GM21528 (cell line): ENCODE results near the gene LSAMP.

Experiments
- ATAC-seq: cut with Tn5 transposase; IDR thresholded peaks from one replicate; pipeline ENCODE4 v1.9.1; 2021; ENCODE audit warnings: mild to moderate bottlenecking, moderate library complexity; ENCODE audit not compliant: unreplicated experiment, low FRiP score

The LSAMP gene

DNA sequence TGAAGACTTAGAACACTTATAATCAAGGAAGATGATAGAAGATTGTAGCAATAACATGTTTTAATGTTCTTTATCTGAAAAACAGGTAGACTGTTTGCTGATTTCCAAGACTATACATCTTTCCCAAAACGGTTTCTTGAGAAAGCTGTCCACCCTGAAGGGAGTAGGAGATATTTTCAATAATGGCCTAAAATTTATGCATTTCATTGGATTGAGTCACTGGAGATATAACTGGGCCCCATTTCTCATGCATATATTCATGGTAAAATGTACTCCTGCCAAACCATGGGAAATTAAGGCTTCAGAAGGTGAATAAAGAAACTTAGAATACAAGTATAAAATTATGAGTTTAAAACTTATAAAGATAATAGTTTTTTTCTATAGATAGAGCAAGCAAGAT lies 143.9 kb downstream of the LSAMP start:
- no peak for ATAC-seq

DNA sequence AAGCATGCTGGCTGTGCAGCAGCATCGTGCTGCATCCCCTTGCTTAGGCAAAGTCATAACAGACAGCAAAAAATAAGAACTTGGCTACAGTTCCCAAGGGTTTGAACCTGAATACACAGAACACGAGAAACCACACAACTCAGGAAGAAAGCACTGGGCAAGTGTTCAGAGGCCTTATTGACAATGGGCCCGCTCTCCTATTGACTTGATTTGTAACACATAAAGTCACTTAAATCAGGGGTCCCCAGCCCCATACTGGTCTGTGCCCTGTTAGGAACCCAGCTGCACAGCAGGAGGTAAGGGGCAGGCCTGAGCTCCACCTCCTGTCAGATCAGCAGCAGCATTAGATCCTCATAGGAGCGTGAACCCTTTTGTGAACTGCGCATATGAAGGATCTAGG lies 145.1 kb downstream of the LSAMP start:
- ATAC-seq: no peak

DNA sequence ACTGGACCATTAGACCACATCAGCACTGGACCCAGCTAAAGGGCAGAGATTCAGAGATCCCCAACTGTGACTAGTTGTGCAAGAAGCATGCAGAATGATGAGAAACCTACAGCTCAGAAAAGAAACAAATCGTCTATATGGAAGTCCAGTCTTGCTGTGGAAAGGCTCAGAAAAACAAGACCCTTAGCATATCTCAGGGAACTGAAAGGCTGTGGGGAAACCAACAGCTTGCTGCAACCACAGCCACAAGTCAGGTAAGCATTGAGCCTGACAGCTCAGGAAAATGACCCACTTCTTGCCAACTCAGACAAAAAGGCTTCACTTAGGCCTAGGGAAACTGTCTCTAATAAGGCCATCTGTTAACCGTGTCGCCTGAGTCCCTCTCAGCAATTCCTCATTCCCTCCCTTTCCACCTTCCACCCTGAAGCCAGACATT lies 145.6 kb downstream of the LSAMP start:
- ATAC-seq: no peak

DNA sequence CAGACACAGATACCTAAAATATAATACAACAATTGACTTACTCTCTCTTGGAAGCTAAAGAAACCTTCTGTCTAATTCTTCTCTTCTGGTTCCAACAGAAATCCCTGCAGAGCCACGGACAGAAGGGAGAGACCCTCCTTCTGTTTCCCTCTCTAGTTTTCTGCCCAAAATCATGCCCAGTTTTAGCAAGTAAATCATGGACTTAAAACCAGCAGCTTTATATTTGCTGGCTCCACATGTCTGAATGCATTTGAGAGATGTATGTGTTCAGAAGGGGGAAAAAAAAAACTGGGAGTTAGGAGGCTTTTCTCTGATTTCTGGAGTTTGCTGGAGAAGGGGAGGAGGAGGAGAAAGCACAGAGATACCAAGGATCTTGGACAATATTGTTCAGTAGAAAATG lies 147.1 kb downstream of the LSAMP start:
- no peak for ATAC-seq

DNA sequence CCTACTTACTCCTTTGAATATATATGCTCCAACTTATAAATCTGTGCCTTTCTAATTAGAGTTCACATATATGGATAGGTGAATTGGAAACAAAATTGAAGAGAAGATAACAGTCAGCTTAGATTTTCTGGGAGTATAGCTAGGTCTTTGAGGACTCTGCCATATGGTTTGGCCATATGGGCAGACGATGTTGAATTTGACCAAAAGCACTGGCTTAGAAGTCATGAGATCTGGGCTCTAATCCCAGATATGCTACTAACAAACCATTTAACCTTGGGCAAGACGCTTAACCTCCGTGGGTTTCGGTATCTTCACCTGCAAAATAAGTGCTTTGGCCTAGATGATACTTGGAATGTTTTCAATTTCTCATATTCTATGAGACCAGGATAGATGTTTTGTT lies 154.1 kb downstream of the LSAMP start:
- ATAC-seq: no peak

DNA sequence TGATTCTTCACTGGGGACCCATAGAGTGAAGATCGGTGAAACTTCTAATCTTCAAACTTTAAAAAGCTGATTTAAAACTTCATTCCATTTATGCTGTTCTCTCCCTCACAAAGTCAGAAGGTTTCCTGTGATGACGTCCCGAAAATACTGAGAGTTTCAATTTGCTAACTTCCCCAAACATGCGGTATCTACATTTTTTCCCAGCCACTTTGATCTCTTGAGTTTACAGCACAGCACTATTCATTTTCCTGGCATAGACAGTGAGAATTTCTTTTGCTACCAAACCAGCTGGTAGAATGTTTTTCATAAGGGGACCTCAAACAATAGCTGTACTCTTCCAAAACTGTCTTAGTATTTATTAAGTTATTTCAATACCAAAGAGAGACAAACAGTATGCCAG lies 156.8 kb downstream of the LSAMP start:
- no peak for ATAC-seq

DNA sequence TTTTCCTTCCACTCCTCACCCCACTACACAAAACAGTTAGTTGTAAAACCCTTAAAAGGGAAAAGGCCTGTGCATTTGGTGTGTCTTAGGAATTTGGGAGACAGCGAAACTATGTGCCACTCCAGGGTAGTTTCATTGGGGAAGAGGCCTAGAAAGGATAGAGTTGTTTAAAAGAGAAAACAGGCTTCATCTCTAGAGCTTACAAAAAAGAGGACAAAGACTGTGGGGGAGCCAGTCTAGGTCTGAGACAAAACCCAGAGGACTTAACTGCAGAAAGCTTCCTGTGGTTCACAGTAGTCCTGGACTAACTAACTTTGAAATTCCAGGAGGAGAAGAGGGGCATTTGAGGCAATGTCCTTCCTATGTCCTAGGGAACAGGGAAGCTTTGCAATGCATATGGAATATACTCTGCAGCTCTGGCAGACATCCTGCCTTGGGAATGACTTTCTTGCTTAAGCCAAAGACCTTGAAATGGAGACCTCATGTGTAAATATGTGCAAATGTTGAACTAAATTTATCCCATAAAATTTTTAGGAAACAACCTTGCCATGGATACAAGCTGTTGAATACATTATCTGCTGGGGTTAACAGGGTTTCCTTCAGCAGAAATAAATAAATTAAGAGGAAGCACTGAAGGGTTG lies 159.4 kb downstream of the LSAMP start:
- ATAC-seq: no peak

DNA sequence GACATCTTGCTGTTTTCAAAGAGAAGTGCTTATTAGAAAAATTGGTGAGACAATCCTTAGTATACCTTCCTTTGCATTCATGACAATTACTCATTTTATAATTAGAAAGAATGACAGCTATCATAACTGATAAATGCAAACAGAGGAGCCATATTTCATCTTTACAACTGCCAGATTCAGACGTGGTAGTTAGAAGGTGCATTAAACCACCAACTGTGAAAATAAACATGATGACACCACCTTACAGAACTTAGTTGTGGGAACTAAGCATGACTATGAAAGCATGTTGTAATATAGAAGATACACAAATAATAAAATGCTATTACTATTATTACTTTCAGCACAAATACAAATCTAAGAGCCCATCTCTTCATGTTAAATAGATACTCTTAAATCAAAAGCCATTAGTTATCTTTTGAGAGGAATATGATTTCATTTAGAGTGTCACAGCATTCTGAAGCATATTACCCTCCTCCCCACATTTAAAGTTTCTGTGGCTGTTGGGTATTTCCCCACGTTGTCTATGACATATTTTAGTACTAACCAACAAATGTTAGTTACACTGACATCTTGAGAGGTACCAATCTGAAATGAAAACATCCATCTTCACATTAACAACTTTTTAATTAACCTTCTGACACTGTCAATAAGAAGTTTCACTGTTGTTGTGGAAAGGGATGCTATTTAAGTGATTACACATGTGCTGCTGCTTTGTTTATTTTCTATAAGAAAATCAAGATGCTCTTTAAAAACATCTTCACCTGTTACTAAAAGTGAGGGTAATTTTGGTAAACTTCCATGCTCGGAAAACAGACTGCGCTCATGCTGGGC lies 163.8 kb downstream of the LSAMP start:
- no peak for ATAC-seq

DNA sequence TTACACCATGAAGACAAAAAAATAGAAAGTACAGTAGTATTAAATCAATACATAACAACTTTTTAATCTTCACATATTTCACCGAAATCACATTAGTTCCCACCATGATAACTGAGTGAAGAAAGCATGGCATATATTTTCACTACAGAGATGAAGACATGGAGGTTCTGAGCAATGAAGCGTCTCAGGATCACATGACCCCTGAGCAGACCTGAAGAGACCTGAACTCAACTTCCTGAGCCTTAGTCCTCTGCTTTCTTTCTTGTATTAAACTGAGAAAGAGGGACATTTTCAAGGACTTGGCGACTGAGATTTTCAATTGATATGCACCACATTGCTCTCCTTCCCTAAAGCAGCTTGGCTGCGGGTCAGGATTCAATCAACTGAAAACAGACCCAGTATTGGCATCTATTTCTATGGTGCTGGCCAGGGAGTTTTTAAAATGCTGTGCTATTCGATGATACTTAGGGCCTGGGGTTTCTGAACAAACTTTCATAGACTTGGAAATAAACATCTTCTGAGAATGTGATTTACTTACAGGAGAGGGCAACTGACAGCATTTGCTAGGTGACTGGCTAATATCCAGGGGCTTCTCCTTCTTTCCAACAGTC lies 165.1 kb downstream of the LSAMP start:
- no peak for ATAC-seq

DNA sequence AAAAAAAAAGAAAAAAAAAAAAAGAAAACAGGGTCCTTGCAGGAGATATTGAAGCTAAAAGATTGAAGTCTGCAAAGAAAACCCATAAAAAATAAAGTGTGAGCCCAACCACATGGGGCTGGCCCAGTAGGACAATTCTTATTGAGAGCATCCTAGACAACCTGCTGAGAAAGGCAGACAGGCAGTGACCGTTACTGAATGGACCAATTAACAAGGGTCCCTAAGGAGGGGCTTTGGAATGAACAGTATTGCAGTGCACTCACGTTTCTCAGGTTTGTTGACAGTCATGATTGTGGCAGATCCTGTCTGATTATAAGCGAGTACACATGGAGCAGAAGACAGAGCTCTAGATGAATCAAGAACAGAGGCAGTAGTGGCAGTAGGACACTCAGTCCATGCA lies 168.6 kb downstream of the LSAMP start:
- no peak for ATAC-seq

DNA sequence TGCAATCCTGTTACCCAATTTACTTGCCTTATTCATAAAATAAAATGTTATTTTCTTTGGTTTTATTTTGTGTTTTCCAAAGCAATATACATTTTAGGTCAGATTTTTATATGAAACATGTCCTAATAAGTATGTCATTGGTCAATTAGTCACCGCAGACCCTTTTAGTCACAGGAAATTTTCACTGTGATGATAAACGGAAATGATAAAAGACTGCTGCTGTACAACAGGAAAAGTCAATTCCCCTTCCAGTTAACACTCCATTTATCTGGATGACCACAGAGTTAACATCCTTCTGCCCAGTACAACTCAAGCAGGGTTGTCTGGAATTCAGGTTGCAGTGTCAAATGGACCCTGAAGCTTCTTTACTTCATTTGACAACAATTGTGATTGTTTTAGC lies 175.2 kb downstream of the LSAMP start:
- ATAC-seq: no peak

DNA sequence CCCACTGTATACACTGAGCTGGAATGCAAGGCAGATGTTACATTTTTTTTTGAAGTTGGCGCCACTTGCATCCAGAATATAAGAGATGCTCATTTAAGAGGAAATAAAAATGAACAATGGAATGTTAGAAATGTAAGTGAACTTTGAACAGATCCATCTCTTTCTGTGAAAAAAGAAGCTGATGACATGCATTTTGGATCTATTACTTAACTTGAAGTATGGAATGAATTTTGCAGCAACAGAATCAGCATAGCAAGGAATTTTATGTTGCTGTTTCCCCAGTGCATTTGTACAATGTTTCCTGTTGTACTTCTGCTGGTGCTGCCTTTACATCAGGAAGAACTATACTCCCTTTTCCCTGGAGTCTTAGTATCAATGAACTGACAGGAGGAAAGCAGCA lies 178.2 kb downstream of the LSAMP start:
- ATAC-seq: no peak

DNA sequence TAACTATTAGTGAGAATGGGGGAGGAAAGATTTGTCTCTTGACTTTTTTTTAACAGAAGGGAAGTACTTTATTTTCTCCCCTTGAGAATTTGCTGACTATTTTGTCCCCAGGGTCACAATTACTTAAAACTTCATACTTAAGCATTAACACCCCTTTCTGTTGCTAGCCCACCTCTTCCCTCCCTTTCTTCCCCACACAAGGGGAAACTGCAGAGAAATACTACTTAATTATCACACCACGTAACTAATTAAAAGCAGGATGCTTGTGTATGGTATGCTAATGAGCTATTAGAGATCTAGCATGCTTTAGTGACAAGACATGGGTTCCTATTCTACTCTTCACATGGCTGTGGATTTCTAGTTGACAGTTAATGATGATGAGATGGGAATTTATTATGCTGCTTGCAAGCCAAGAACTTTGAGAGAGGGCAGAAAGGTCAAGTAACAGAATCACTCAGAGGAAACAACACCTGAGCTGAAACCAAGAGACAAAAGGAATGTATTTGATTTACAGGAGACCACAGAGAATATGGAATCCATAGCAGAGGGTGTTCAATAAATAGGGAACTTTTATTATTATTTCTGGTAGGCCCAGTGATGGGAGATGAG lies 179.2 kb downstream of the LSAMP start:
- no peak for ATAC-seq

DNA sequence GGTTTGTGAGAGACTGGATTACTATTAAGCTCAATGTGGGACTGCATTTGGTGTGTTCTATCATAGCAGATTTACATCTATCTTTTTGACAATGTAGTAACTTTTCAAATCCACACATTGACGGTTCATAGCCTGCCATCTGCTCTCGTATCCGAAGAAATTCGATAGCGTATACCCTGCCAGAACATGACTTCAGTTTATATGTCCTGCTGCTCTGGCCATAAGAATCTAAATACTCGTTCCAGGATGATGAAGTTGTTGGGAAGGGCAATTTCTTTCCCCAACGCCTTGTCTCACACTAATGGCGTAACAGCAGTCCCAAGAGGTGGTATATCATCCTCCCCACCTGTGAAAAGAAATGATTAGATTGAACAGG lies 180.0 kb downstream of the LSAMP start:
- no peak for ATAC-seq

DNA sequence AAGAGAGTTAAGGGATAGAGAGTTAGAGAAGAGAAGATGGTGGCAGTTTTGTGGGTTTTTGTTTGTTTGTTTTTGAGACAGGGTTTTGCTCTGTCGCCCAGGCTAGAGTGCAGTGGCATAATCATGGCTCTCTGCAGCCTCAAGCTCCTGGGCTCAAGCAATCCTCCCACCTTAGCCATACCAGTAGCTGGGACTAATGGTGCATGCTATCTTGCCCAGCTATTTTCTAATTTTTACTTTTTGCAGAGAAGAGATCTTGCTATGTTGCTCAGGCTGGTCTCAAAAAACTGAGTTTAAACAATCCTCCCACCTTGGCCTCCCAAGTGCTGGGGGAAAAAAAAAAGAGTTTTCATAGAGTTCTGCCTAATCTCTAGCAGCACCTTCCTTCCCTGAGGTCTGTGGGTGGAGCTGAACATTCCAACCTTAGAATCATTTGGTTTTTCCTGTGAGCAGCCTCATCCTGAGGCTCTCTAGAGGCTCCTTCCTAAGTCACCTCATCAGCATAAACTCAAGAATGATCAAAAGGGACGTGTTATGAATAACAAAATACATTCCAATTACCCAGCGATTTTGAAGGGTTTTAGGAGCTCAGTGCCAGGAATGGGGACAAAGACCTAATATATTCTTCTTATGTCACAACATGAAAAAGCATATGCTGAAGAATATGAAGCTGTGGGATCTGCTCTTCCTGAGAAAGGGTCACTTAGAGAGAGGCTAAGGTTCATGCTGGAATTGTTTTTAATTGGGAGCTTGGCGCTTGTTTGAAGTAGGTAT lies 180.6 kb downstream of the LSAMP start:
- no peak for ATAC-seq

DNA sequence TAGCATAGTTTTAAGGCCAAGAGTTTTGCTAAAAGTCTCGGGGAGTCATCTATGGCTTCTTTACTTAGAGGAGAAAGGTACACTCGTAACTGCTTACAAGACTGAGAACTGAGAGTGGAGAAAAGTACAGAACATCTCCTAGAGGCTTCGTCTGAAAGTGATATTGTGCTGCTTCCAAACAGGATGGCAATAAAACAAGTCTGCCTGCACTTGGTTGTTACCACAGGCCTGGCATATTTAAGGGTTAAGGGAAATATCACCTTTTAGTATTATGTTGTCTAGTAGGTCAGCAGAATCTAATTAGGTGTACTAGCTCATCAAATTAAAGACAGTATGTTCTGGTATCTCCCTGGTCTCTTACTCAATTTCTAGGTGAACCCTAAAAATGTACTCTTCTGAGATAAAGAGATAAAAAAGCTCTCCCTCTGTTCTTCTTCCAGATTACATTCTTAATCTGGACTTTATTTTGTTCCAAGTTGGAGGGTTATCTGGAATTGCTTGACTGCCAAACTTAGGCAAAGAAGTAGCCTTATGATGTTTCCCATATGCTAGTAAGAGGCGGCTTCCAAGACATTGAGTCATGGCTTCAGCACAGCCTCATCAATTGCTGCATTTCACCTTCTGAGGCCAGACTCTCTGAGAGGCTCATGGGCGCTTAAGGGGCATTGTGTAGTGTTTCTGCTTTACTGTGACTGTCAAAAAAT lies 181.3 kb downstream of the LSAMP start:
- no peak for ATAC-seq

DNA sequence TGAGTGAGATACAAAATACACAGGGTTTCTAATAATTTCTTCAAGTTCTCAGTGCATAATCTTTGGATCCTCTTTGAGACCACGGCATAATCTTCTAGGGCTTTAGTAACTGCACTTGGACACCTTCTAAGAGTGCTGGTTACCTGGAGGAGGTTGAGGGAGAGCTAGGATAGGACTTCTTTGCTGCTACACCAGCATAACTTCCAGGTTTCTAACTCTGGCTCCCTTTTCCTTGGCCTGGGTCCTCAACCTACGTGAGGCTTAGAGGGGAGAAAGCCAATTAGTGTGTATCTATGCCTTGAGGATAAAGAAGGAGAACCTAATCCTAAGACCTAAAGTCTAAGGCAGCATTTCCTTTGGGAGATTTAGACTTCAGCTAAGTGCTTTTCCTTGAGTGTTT lies 184.8 kb downstream of the LSAMP start:
- no peak for ATAC-seq

DNA sequence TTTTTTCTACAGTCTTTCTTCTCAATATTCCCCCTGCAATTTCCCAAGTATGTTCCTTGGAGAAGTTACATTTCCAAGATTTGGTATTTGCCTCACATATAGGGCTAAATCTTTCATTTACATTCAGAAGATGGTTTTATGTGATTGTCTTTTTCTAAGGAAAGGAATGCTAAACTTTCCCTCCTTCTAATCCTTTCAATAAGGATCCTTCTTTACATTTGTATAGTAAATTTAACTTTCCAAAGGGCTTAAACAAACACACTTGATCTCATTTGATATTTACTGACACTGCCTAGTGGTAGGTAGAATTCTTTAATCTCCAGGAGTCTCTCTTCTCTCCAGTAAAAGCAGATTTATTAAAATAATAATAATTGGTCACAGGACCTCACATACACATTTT lies 185.3 kb downstream of the LSAMP start:
- ATAC-seq: no peak

DNA sequence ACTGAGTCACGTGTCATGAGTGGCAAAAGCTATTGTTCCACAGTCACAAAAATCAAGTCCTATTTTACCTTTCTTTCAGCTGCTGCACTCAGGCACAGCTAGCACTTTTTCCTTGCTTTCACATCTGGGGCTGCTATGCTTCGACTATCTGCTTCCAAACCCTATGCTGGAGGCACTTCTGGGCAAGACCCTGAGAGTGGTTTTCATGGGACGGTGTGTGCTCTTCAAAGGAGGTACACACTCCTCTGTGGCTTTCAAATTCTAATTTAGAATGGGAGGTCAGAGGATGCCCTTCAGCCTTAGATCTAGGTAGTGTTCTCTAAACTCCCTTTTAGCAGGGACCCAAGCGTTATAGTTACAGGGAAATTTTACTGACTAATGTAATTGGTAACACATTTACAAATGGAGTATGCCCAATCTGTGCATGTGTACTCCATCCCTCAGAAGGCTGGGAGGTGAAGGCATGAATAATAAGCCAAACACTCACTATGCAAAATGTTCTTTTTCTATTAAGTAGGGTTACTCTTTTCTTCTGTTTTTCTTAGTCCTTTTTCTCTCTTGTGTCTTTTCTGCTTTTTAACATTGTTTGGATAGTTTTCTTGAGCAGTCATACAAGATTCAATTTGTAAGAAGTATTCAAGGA lies 188.3 kb downstream of the LSAMP start:
- no peak for ATAC-seq

DNA sequence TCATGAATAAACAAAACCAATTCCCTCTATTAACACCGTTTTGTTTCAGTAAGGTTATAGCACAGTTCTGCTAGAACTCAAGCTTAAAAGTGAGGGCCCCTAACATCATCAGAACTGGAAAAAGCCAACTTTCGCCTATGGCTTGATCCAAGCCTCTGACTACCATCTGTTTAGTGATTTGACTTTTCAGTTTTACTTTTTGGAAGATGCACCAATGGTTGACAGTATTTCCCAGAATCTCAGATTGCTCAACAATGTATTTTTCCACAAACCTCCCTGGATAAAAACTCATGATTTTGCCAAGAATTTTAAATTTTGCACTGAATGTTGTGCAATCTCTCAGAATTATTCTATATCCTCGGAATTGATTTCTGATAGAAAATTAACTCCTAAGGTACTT lies 190.7 kb downstream of the LSAMP start:
- no peak for ATAC-seq
